Cardiac muscle cell (in vitro differentiated cells and primary cell): ENCODE data around the gene GK. TPM values are rescaled to one million over a fixed set of nuclear protein-coding genes. Genes with fewer than 3 reads are reported as not detected.
"Not testable (repeated sequence)": the region's sequence is repeated elsewhere in the genome, so short reads cannot be mapped to it uniquely, and the experiment has no call there.

ENCODE experiments used
- DNase-seq, 2 donors: peaks; one replicate each; pipeline versions ENCODE4 v3.0.0 to v3.0.0-alpha.2; 2010 to 2017; ENCODE audit warnings: low read depth in 1 of 2, low spot score in 1 of 2
- H3K27ac ChIP-seq: fragments of 200-600 bp; sonication (generic); 2 replicates; pipeline ENCODE4 v1.5.1; 2016
- H3K27me3 ChIP-seq: fragments of 200-600 bp; sonication (generic); 2 replicates; pipeline ENCODE4 v1.6.0; 2016; ENCODE audit warnings: control low read depth
- H3K36me3 ChIP-seq: fragments of 200-600 bp; sonication (generic); 2 replicates; pipeline ENCODE4 v1.5.1; 2016; ENCODE audit warnings: control low read depth
- H3K4me1 ChIP-seq: fragments of 200-600 bp; sonication (generic); 2 replicates; pipeline ENCODE4 v1.8.1; 2017; ENCODE audit warnings: low read depth, mild to moderate bottlenecking, mixed run types
- H3K4me3 ChIP-seq: fragments of 200-600 bp; sonication (generic); 2 replicates; pipeline ENCODE4 v1.5.1; 2016; ENCODE audit warnings: mild to moderate bottlenecking
- H3K9me3 ChIP-seq: fragments of 200-600 bp; sonication (generic); 2 replicates; pipeline ENCODE4 v1.5.1; 2017; ENCODE audit warnings: low read depth, mild to moderate bottlenecking, control low read depth
- polyA plus RNA-seq: library from polyadenylated mRNA; unstranded; fragments of >200 nt; fragmentation: Nextera tagmentation; extraction: Ambion mirVana; gene quantifications from 2 replicates; pipeline ENCODE4 v1.2.1, GENCODE V29; 2016
- total RNA-seq: library from RNA; depleted of rRNA; stranded (reverse); fragments of >200 nt; gene quantifications from 2 replicates; pipeline ENCODE4 v1.2.3, GENCODE V29; 2016
- TF ChIP-seq, protein P1 (sequence below): IDR thresholded peaks from 2 replicates; pipeline ENCODE4 v1.5.1; 2012; ENCODE audit warnings: low read depth, mild to moderate bottlenecking, low read length

Gene GK
- total and polyA plus RNA-seq, 2 experiments from 2014 or later, result 7.3 to 13.4 TPM

GRCh38 chrX:30642642-30643041 is 10.6 kb upstream of the GK start:
- Histone ChIP-seq H3K36me3 (no peaks in the 10 kb centered on the region), H3K27ac (no peak overlapping the region), H3K4me1 (no peaks in the 10 kb centered on the region), H3K9me3 (no peaks in the 10 kb centered on the region), H3K4me3 (no peak overlapping the region), H3K27me3 (no peaks in the 10 kb centered on the region)
- TF ChIP-seq, protein P1, sequence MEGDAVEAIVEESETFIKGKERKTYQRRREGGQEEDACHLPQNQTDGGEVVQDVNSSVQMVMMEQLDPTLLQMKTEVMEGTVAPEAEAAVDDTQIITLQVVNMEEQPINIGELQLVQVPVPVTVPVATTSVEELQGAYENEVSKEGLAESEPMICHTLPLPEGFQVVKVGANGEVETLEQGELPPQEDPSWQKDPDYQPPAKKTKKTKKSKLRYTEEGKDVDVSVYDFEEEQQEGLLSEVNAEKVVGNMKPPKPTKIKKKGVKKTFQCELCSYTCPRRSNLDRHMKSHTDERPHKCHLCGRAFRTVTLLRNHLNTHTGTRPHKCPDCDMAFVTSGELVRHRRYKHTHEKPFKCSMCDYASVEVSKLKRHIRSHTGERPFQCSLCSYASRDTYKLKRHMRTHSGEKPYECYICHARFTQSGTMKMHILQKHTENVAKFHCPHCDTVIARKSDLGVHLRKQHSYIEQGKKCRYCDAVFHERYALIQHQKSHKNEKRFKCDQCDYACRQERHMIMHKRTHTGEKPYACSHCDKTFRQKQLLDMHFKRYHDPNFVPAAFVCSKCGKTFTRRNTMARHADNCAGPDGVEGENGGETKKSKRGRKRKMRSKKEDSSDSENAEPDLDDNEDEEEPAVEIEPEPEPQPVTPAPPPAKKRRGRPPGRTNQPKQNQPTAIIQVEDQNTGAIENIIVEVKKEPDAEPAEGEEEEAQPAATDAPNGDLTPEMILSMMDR, result no peak
- no peak for DNase-seq

- Histone ChIP-seq H3K4me3 (no peak overlapping the region), H3K27me3 (no peaks in the 10 kb centered on the region), H3K4me1 (no peaks in the 10 kb centered on the region), H3K9me3 (no peaks in the 10 kb centered on the region), H3K27ac (no peak overlapping the region), H3K36me3 (no peaks in the 10 kb centered on the region)
- TF ChIP-seq, protein P1, result no peak
- DNase-seq, result peak in 1 of 2 donors; percentile 70
Observed at GRCh38 chrX:30643313-30643821, 9.9 kb upstream of the GK start.

DNA sequence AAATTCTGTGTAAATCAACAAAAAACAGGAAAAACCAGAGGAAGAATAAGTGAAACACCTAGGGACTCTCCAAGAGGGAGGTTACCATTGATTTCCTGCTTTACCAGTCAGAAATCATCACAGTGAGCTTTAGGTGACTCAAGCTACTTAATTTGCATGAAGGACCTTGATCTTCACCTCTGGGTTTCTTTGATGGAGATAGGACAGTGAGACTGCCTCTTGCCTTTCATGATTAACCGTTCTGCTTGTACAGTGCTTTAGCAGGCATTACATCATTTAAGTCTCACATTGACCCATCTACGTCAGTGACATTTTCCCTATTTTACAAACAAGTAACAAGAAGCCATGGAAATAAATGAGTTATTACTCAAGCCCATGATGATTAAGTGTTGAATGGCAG is 3.4 kb upstream of the GK start:
- Histone ChIP-seq H3K4me3 (no peak overlapping the region), H3K27ac (no peak overlapping the region)
- TF ChIP-seq, protein P1, result no peak

DNA sequence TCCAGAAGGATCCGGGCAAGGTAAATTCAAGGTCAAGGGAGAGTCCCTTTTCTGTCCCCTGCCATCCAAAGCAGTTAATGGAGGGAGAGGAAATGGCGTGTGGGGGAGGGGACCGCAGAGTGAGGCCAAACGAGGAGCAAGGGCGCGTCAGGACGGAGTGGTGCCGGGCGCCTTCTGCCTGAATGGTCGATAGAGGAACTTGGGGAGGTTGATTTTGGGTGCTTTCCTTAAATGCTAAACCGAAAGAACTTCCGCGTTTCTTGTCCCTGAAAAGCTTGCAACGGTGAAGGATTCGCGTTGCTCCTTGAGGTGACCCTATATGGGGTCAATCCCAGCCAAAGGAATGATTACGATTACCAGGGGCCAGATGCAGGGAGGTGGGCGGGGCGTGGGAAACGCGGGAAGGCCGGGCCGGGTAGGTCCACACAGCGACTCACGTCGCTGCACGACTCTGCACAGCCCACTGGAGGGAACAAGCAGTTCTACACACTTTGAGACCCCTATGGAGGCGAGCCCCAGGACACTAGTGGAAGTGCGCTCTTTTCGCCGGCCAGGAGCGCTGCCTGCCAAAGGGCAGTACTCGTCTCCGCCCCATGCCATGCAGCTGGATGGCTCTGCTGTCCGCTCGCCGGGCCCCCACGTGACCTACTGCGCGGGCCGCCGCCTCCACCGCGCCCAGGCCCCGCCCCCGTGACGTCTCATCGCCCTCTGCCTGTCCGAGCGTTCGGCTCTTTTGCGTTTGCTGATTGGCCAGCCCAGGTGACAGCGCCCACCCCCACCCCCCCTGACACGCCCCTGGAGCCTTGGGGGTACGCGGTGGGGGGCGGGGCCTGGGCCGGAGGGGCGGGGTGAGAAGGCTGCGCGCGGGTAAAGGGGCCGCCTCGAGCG is 452 bp upstream of the GK start:
- DNase-seq, result peak; percentile 96 to 98
- Histone ChIP-seq H3K9me3 (no peaks in the 10 kb centered on the region), H3K27me3 (no peaks in the 10 kb centered on the region), H3K4me1 (no peaks in the 10 kb centered on the region), H3K27ac (peak overlapping the region; percentile 79), H3K4me3 (peak overlapping the region; percentile 40), H3K36me3 (no peaks in the 10 kb centered on the region)
- TF ChIP-seq, protein P1, result no peak

More for the DNA sequence above, 3.4 kb upstream of the GK start:
- H3K27me3 ChIP-seq, result no peaks in the 10 kb centered on the region
- no peaks in the 10 kb centered on the region for H3K4me1 ChIP-seq
- no peaks in the 10 kb centered on the region for H3K9me3 ChIP-seq
- DNase-seq, result peak in 1 of 2 donors; percentile 27
- H3K36me3 ChIP-seq, result no peaks in the 10 kb centered on the region

GRCh38 chrX:30654386-30654785 is 1.2 kb downstream of the GK start:
- H3K4me3 ChIP-seq, H3K9me3 ChIP-seq, H3K27me3 ChIP-seq, H3K4me1 ChIP-seq, DNase-seq, H3K27ac ChIP-seq, H3K36me3 ChIP-seq: not testable (repeated sequence)

GRCh38 chrX:30654989-30655607 is 1.9 kb downstream of the GK start:
- DNase-seq, result no peak

More at GRCh38 chrX:30654989-30655607, 1.9 kb downstream of the GK start:
- TF ChIP-seq, protein P1, result no peak
- Histone ChIP-seq H3K36me3 (no peaks in the 10 kb centered on the region), H3K27ac (no peak overlapping the region), H3K27me3 (no peaks in the 10 kb centered on the region), H3K4me1 (no peaks in the 10 kb centered on the region), H3K9me3 (no peaks in the 10 kb centered on the region), H3K4me3 (no peak overlapping the region)
